Measurements from ENCODE around the gene BNIPL.

BNIPL gene

DNA sequence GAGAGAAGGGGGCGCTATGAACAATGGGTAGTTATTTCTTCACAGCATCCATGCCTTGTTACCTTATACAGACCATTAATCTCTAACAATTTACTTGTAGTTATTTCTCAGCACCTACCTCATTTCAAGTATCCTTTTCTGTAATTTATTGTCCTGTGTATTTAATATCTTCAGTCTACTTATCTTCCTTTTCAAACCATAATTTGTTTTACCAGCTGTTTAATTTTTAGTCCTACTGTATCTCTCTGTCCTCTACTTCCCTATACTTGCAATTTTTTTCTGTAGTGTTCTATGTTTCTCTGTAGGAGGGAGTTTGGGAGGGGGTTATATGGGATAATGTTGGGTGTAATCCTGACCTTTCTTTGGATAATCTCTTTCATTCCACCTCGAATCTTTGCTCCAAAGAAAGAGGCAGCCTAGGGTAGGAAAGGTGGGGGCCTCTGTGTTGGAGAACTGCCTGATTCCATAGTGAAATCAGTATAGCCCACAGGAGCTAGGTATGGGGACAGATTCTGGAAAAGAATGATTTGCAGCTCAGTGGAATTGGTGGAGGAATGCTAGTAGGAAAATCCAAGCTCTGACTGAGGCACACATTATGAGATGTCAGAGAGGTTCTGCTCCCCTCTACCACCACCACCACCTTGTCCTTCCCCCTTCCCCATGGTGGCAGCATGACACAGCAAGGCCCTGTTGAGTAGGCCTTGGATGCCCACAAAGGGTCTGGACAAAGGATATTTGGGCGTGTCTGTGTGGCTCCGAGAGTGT is 24.5 kb downstream of the BNIPL start:
- H3K9me3 ChIP-seq (ENCODE audit: insufficient read depth, low read depth, low read length): no peaks in the 10 kb centered on the region
- H4K12ac ChIP-seq (ENCODE audit: low read depth, low read length): peak overlapping the region; percentile 24
- H4K91ac ChIP-seq (ENCODE audit: low read depth, low read length): peak overlapping the region; percentile 64
- H3K9ac ChIP-seq (ENCODE audit: low read length): peak overlapping the region; percentile 88
- peaks cover 27% of the 10 kb centered on the region for H3K79me1 ChIP-seq (ENCODE audit: low read length)
- H3K4me3 ChIP-seq (ENCODE audit: low read depth, low read length): peak overlapping the region; percentile 81
- H3K4me1 ChIP-seq (ENCODE audit: control insufficient read depth in 1 of 2, insufficient read depth in 2 of 2, low read length in 2 of 2): peaks cover 21% of the 10 kb centered on the region in 2 experiments
- H3K4ac ChIP-seq (ENCODE audit: low read depth, low read length): peak overlapping the region; percentile 97
- peak overlapping the region; percentile 99 for H3K27ac ChIP-seq (ENCODE audit: low read depth, low read length)
- peak overlapping the region; percentile 32 for H2BK12ac ChIP-seq (ENCODE audit: low read length)
- H2AK5ac ChIP-seq (ENCODE audit: low read length): peak overlapping the region; percentile 23
- WGBS (ENCODE audit: extremely low coverage, insufficient coverage, insufficient read length): no CpG with 5 or more reads among the region's 4 CpGs
- H3K18ac ChIP-seq (ENCODE audit: low read length): peak overlapping the region; percentile 39
- no peaks in the 10 kb centered on the region for H3K27me3 ChIP-seq (ENCODE audit: insufficient read depth, low read length)
- peak overlapping the region; percentile 81 for H2BK5ac ChIP-seq (ENCODE audit: low read depth, low read length, poor library complexity)
- H3K4me2 ChIP-seq (ENCODE audit: low read length): peak overlapping the region; percentile 88
- H3K79me2 ChIP-seq (ENCODE audit: control insufficient read depth, insufficient read depth, low read length, poor library complexity): peaks cover 42% of the 10 kb centered on the region
- H3K14ac ChIP-seq (ENCODE audit: low read length): peak overlapping the region; percentile 55
- peaks cover 13 to 21% of the 10 kb centered on the region in 2 experiments for H3K36me3 ChIP-seq (ENCODE audit: control insufficient read depth in 1 of 2, insufficient read depth in 2 of 2, low read length in 2 of 2)
- peak overlapping the region; percentile 68 for H2BK120ac ChIP-seq (ENCODE audit: insufficient read depth, low read length, poor library complexity)
- no peak overlapping the region for H3K23ac ChIP-seq (ENCODE audit: low read length)
- peak overlapping the region; percentile 30 for H4K8ac ChIP-seq (ENCODE audit: low read depth, low read length)
- DNase-seq: no peak
- H2AFZ ChIP-seq (ENCODE audit: insufficient read depth, low read length, poor library complexity): peak overlapping the region; percentile 8

DNA sequence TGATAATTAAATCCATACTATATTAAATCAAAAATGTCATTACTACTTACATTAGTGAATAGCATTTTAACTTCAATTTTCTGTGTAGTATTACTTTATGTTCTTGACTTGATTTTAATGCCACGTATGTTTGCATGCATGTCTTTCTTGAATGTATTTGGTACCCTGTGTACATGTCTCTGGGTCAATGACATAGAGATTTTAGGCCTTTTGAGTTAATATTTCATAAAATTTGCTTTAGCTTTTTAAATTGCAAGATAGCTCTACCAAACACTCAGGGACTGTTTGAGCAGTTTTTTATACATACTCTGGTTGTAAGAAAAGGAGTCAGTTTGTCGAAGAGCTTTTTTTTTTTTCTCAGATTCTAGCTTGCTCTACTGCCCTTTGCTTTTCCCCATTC is 25.3 kb downstream of the BNIPL start:
- Histone ChIP-seq H2AFZ (ENCODE audit: insufficient read depth, low read length, poor library complexity) (no peak overlapping the region), H2AK5ac (ENCODE audit: low read length) (no peak overlapping the region), H3K14ac (ENCODE audit: low read length) (no peak overlapping the region), H3K79me1 (ENCODE audit: low read length) (peaks cover 27% of the 10 kb centered on the region), H2BK12ac (ENCODE audit: low read length) (no peak overlapping the region), H3K27ac (ENCODE audit: low read depth, low read length) (no peak overlapping the region), H3K4me3 (ENCODE audit: low read depth, low read length) (no peak overlapping the region), H3K18ac (ENCODE audit: low read length) (no peak overlapping the region), H3K27me3 (ENCODE audit: insufficient read depth, low read length) (no peaks in the 10 kb centered on the region), H4K91ac (ENCODE audit: low read depth, low read length) (no peak overlapping the region), H3K9ac (ENCODE audit: low read length) (no peak overlapping the region), H4K8ac (ENCODE audit: low read depth, low read length) (no peak overlapping the region), H3K4ac (ENCODE audit: low read depth, low read length) (no peak overlapping the region), H3K4me1 (ENCODE audit: control insufficient read depth in 1 of 2, insufficient read depth in 2 of 2, low read length in 2 of 2) (peaks cover 16 to 18% of the 10 kb centered on the region in 2 experiments), H4K12ac (ENCODE audit: low read depth, low read length) (no peak overlapping the region), H3K36me3 (ENCODE audit: control insufficient read depth in 1 of 2, insufficient read depth in 2 of 2, low read length in 2 of 2) (peaks cover 15 to 18% of the 10 kb centered on the region in 2 experiments), H2BK5ac (ENCODE audit: low read depth, low read length, poor library complexity) (no peak overlapping the region), H2BK120ac (ENCODE audit: insufficient read depth, low read length, poor library complexity) (no peak overlapping the region), H3K79me2 (ENCODE audit: control insufficient read depth, insufficient read depth, low read length, poor library complexity) (peaks cover 35% of the 10 kb centered on the region), H3K23ac (ENCODE audit: low read length) (no peak overlapping the region), H3K9me3 (ENCODE audit: insufficient read depth, low read depth, low read length) (no peaks in the 10 kb centered on the region), H3K4me2 (ENCODE audit: low read length) (peak overlapping the region; percentile 79)
- WGBS (ENCODE audit: extremely low coverage, insufficient coverage, insufficient read length): no CpG with 5 or more reads among the region's 2 CpGs
- no peak for DNase-seq

DNA sequence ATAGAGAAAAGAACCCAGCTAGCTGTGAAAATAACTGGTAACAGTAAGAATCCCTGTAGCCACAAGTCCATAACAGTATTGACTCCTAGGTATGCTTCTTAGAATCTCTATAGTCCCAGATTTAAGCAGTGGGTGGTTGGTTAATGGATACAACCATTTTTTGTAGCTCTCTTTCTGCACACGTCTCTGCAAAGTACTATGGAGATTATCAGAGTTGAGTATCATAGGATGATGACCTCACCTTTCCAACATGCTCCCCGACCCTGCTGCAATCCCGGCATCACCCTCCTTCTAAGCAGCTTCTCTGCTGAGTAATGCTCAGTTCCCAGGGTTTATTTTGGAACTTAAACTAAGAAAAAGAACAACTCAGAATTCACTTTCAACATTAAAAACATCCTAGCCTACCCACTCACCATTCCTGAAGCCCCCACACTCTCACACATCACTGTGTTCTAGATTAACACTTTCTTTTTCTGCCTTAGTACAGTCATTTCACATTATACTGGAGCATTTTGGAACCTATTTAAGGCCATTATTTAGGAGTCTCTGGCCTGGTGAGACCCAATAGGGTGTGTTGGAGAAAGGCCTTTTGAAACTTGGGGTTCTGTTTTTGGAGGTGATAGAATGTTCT is 26.5 kb downstream of the BNIPL start:
- no peak overlapping the region for H2BK12ac ChIP-seq (ENCODE audit: low read length)
- no peak overlapping the region for H2BK120ac ChIP-seq (ENCODE audit: insufficient read depth, low read length, poor library complexity)
- peaks cover 25% of the 10 kb centered on the region for H3K79me1 ChIP-seq (ENCODE audit: low read length)
- peak overlapping the region; percentile 50 for H3K27ac ChIP-seq (ENCODE audit: low read depth, low read length)
- no peak overlapping the region for H4K8ac ChIP-seq (ENCODE audit: low read depth, low read length)
- peaks cover 25% of the 10 kb centered on the region for H3K79me2 ChIP-seq (ENCODE audit: control insufficient read depth, insufficient read depth, low read length, poor library complexity)
- H3K27me3 ChIP-seq (ENCODE audit: insufficient read depth, low read length): no peaks in the 10 kb centered on the region
- no peak overlapping the region for H2AFZ ChIP-seq (ENCODE audit: insufficient read depth, low read length, poor library complexity)
- H3K18ac ChIP-seq (ENCODE audit: low read length): no peak overlapping the region
- no peak overlapping the region for H3K23ac ChIP-seq (ENCODE audit: low read length)
- H4K12ac ChIP-seq (ENCODE audit: low read depth, low read length): no peak overlapping the region
- DNase-seq: peak; percentile 51 to 70
- H4K91ac ChIP-seq (ENCODE audit: low read depth, low read length): no peak overlapping the region
- no peaks in the 10 kb centered on the region for H3K9me3 ChIP-seq (ENCODE audit: insufficient read depth, low read depth, low read length)
- WGBS (ENCODE audit: extremely low coverage, insufficient coverage, insufficient read length): no CpG with 5 or more reads among the region's 3 CpGs
- H3K4me3 ChIP-seq (ENCODE audit: low read depth, low read length): no peak overlapping the region
- peak overlapping the region; percentile 60 for H3K4ac ChIP-seq (ENCODE audit: low read depth, low read length)
- H3K14ac ChIP-seq (ENCODE audit: low read length): no peak overlapping the region
- H3K36me3 ChIP-seq (ENCODE audit: control insufficient read depth in 1 of 2, insufficient read depth in 2 of 2, low read length in 2 of 2): peaks cover 11 to 19% of the 10 kb centered on the region in 2 experiments
- no peak overlapping the region for H2BK5ac ChIP-seq (ENCODE audit: low read depth, low read length, poor library complexity)
- H3K4me1 ChIP-seq (ENCODE audit: control insufficient read depth in 1 of 2, insufficient read depth in 2 of 2, low read length in 2 of 2): peaks cover 5 to 8% of the 10 kb centered on the region in 2 experiments
- H2AK5ac ChIP-seq (ENCODE audit: low read length): no peak overlapping the region
- peak overlapping the region; percentile 53 for H3K4me2 ChIP-seq (ENCODE audit: low read length)
- no peak overlapping the region for H3K9ac ChIP-seq (ENCODE audit: low read length)

- H3K27ac ChIP-seq (ENCODE audit: low read depth, low read length): no peak overlapping the region
- H3K4me3 ChIP-seq (ENCODE audit: low read depth, low read length): no peak overlapping the region
- H2BK12ac ChIP-seq (ENCODE audit: low read length): no peak overlapping the region
- no peak for DNase-seq
- no peak overlapping the region for H3K23ac ChIP-seq (ENCODE audit: low read length)
- H3K79me1 ChIP-seq (ENCODE audit: low read length): peaks cover 7% of the 10 kb centered on the region
- H3K4me2 ChIP-seq (ENCODE audit: low read length): no peak overlapping the region
- no peak overlapping the region for H3K9ac ChIP-seq (ENCODE audit: low read length)
- no peak overlapping the region for H2AK5ac ChIP-seq (ENCODE audit: low read length)
- H3K4me1 ChIP-seq (ENCODE audit: control insufficient read depth in 1 of 2, insufficient read depth in 2 of 2, low read length in 2 of 2): peaks cover 3 to 4% of the 10 kb centered on the region in 2 experiments
- no peak overlapping the region for H2BK120ac ChIP-seq (ENCODE audit: insufficient read depth, low read length, poor library complexity)
- no peaks in the 10 kb centered on the region for H3K27me3 ChIP-seq (ENCODE audit: insufficient read depth, low read length)
- H3K4ac ChIP-seq (ENCODE audit: low read depth, low read length): no peak overlapping the region
- no peak overlapping the region for H4K91ac ChIP-seq (ENCODE audit: low read depth, low read length)
- no peak overlapping the region for H3K14ac ChIP-seq (ENCODE audit: low read length)
- no peak overlapping the region for H4K12ac ChIP-seq (ENCODE audit: low read depth, low read length)
- H2BK5ac ChIP-seq (ENCODE audit: low read depth, low read length, poor library complexity): no peak overlapping the region
- H3K18ac ChIP-seq (ENCODE audit: low read length): no peak overlapping the region
- H2AFZ ChIP-seq (ENCODE audit: insufficient read depth, low read length, poor library complexity): no peak overlapping the region
- peaks cover 6% of the 10 kb centered on the region for H3K79me2 ChIP-seq (ENCODE audit: control insufficient read depth, insufficient read depth, low read length, poor library complexity)
- H4K8ac ChIP-seq (ENCODE audit: low read depth, low read length): no peak overlapping the region
- H3K9me3 ChIP-seq (ENCODE audit: insufficient read depth, low read depth, low read length): no peaks in the 10 kb centered on the region
- peaks cover 17 to 23% of the 10 kb centered on the region in 2 experiments for H3K36me3 ChIP-seq (ENCODE audit: control insufficient read depth in 1 of 2, insufficient read depth in 2 of 2, low read length in 2 of 2)
These were observed 28.8 kb downstream of the BNIPL start for GRCh38 chr1:151065089-151065645.
